Neural cell (in vitro differentiated cells): ENCODE measurements around the gene MMP15.

ENCODE experiments used
- CTCF ChIP-seq: fragments of 450-650 bp; IDR thresholded peaks from 2 replicates; pipeline ENCODE4 v1.5.1; 2014; ENCODE audit warnings: antibody characterized with exemption, mild to moderate bottlenecking, moderate library complexity; ENCODE audit not compliant: poor library complexity, severe bottlenecking
- MXI1 ChIP-seq: fragments of 450-650 bp; conservative IDR thresholded peaks from 2 replicates; pipeline ENCODE4 v1.6.1; 2014; ENCODE audit warnings: antibody characterized with exemption, mild to moderate bottlenecking; ENCODE audit not compliant: poor library complexity, severe bottlenecking
- SMC3 ChIP-seq: fragments of 450-650 bp; conservative IDR thresholded peaks from 2 replicates; pipeline ENCODE4 v1.6.1; 2014; ENCODE audit warnings: antibody characterized with exemption, mild to moderate bottlenecking, moderate library complexity; ENCODE audit not compliant: poor library complexity

GRCh38 chr16:58032710-58033293 lies 7.2 kb downstream of the MMP15 start:
- TF ChIP-seq CTCF: no peak
- no peak for TF ChIP-seq MXI1
- TF ChIP-seq SMC3: no peak
